ENCODE results near the gene ELF5.

Gene ELF5

GRCh38 chr11:34537636-34538035 is 24.0 kb upstream of the ELF5 start:
- Histone ChIP-seq H3K27ac (ENCODE audit: low read depth, low read length) (no peak overlapping the region), H3K4me1 (ENCODE audit: insufficient read depth, low read length) (no peaks in the 10 kb centered on the region), H3K9me3 (ENCODE audit: insufficient read depth, low read depth, low read length) (no peaks in the 10 kb centered on the region), H3K9ac (ENCODE audit: low read depth, low read length) (no peak overlapping the region), H3K4me3 (ENCODE audit: low read length) (no peak overlapping the region), H3K27me3 (ENCODE audit: insufficient read depth, low read length) (no peaks in the 10 kb centered on the region), H3K36me3 (ENCODE audit: insufficient read depth, low read length) (no peaks in the 10 kb centered on the region)
- WGBS = 87% methylated on average over 1 of the region's 1 CpG

GRCh38 chr11:34536056-34536455 is 22.5 kb upstream of the ELF5 start:
- no peaks in the 10 kb centered on the region for H3K4me1 ChIP-seq (ENCODE audit: insufficient read depth, low read length)

GRCh38 chr11:34534826-34535225 is 21.2 kb upstream of the ELF5 start:
- 97% methylated on average over 3 of the region's 3 CpGs for WGBS
- no peak overlapping the region for H3K4me3 ChIP-seq (ENCODE audit: low read length)
- H3K27ac ChIP-seq (ENCODE audit: low read depth, low read length) = no peak overlapping the region
- H3K9ac ChIP-seq (ENCODE audit: low read depth, low read length) = no peak overlapping the region
- no peaks in the 10 kb centered on the region for H3K36me3 ChIP-seq (ENCODE audit: insufficient read depth, low read length)
- no peaks in the 10 kb centered on the region for H3K27me3 ChIP-seq (ENCODE audit: insufficient read depth, low read length)
- no peaks in the 10 kb centered on the region for H3K9me3 ChIP-seq (ENCODE audit: insufficient read depth, low read depth, low read length)
- H3K4me1 ChIP-seq (ENCODE audit: insufficient read depth, low read length) = no peaks in the 10 kb centered on the region

More at GRCh38 chr11:34536056-34536455, 22.5 kb upstream of the ELF5 start:
- no peaks in the 10 kb centered on the region for H3K27me3 ChIP-seq (ENCODE audit: insufficient read depth, low read length)
- no peaks in the 10 kb centered on the region for H3K9me3 ChIP-seq (ENCODE audit: insufficient read depth, low read depth, low read length)
- no peak overlapping the region for H3K9ac ChIP-seq (ENCODE audit: low read depth, low read length)
- H3K36me3 ChIP-seq (ENCODE audit: insufficient read depth, low read length) = no peaks in the 10 kb centered on the region
- H3K4me3 ChIP-seq (ENCODE audit: low read length) = no peak overlapping the region
- H3K27ac ChIP-seq (ENCODE audit: low read depth, low read length) = no peak overlapping the region

GRCh38 chr11:34531663-34532062 is 18.1 kb upstream of the ELF5 start:
- Histone ChIP-seq H3K9me3 (ENCODE audit: insufficient read depth, low read depth, low read length) (no peaks in the 10 kb centered on the region), H3K36me3 (ENCODE audit: insufficient read depth, low read length) (no peaks in the 10 kb centered on the region)
- 100% methylated on average over 1 of the region's 1 CpG for WGBS

GRCh38 chr11:34530545-34531234 is 17.1 kb upstream of the ELF5 start:
- Histone ChIP-seq H3K27me3 (ENCODE audit: insufficient read depth, low read length) (no peaks in the 10 kb centered on the region), H3K9ac (ENCODE audit: low read depth, low read length) (no peak overlapping the region), H3K9me3 (ENCODE audit: insufficient read depth, low read depth, low read length) (no peaks in the 10 kb centered on the region), H3K36me3 (ENCODE audit: insufficient read depth, low read length) (no peaks in the 10 kb centered on the region), H3K27ac (ENCODE audit: low read depth, low read length) (no peak overlapping the region), H3K4me1 (ENCODE audit: insufficient read depth, low read length) (no peaks in the 10 kb centered on the region), H3K4me3 (ENCODE audit: low read length) (no peak overlapping the region)
- 83% methylated on average over 3 of the region's 3 CpGs for WGBS

More at GRCh38 chr11:34531663-34532062, 18.1 kb upstream of the ELF5 start:
- Histone ChIP-seq H3K27ac (ENCODE audit: low read depth, low read length) (no peak overlapping the region), H3K9ac (ENCODE audit: low read depth, low read length) (no peak overlapping the region), H3K4me1 (ENCODE audit: insufficient read depth, low read length) (no peaks in the 10 kb centered on the region), H3K27me3 (ENCODE audit: insufficient read depth, low read length) (no peaks in the 10 kb centered on the region), H3K4me3 (ENCODE audit: low read length) (no peak overlapping the region)

- Histone ChIP-seq H3K9me3 (ENCODE audit: insufficient read depth, low read depth, low read length) (no peaks in the 10 kb centered on the region), H3K27me3 (ENCODE audit: insufficient read depth, low read length) (no peaks in the 10 kb centered on the region), H3K36me3 (ENCODE audit: insufficient read depth, low read length) (no peaks in the 10 kb centered on the region), H3K27ac (ENCODE audit: low read depth, low read length) (no peak overlapping the region), H3K4me1 (ENCODE audit: insufficient read depth, low read length) (no peaks in the 10 kb centered on the region), H3K4me3 (ENCODE audit: low read length) (no peak overlapping the region), H3K9ac (ENCODE audit: low read depth, low read length) (no peak overlapping the region)
- 87% methylated on average over 1 of the region's 1 CpG for WGBS
Measured at GRCh38 chr11:34529643-34530042, 16.0 kb upstream of the ELF5 start.

- Histone ChIP-seq H3K27ac (ENCODE audit: low read depth, low read length) (no peak overlapping the region), H3K4me3 (ENCODE audit: low read length) (no peak overlapping the region), H3K27me3 (ENCODE audit: insufficient read depth, low read length) (no peaks in the 10 kb centered on the region), H3K36me3 (ENCODE audit: insufficient read depth, low read length) (no peaks in the 10 kb centered on the region), H3K9me3 (ENCODE audit: insufficient read depth, low read depth, low read length) (no peaks in the 10 kb centered on the region), H3K4me1 (ENCODE audit: insufficient read depth, low read length) (no peaks in the 10 kb centered on the region), H3K9ac (ENCODE audit: low read depth, low read length) (no peak overlapping the region)
- 95% methylated on average over 2 of the region's 2 CpGs for WGBS
Measured at GRCh38 chr11:34528072-34528471, 14.5 kb upstream of the ELF5 start.

- Histone ChIP-seq H3K4me3 (ENCODE audit: low read length) (no peak overlapping the region), H3K9me3 (ENCODE audit: insufficient read depth, low read depth, low read length) (no peaks in the 10 kb centered on the region), H3K4me1 (ENCODE audit: insufficient read depth, low read length) (no peaks in the 10 kb centered on the region), H3K27me3 (ENCODE audit: insufficient read depth, low read length) (no peaks in the 10 kb centered on the region), H3K36me3 (ENCODE audit: insufficient read depth, low read length) (no peaks in the 10 kb centered on the region), H3K9ac (ENCODE audit: low read depth, low read length) (no peak overlapping the region), H3K27ac (ENCODE audit: low read depth, low read length) (no peak overlapping the region)
- 92% methylated on average over 8 of the region's 9 CpGs for WGBS
Measured at GRCh38 chr11:34525888-34526657, 12.5 kb upstream of the ELF5 start.

GRCh38 chr11:34525098-34525497 is 11.5 kb upstream of the ELF5 start:
- Histone ChIP-seq H3K27me3 (ENCODE audit: insufficient read depth, low read length) (no peaks in the 10 kb centered on the region), H3K36me3 (ENCODE audit: insufficient read depth, low read length) (no peaks in the 10 kb centered on the region), H3K9ac (ENCODE audit: low read depth, low read length) (no peak overlapping the region), H3K27ac (ENCODE audit: low read depth, low read length) (no peak overlapping the region), H3K4me1 (ENCODE audit: insufficient read depth, low read length) (no peaks in the 10 kb centered on the region), H3K4me3 (ENCODE audit: low read length) (no peak overlapping the region), H3K9me3 (ENCODE audit: insufficient read depth, low read depth, low read length) (no peaks in the 10 kb centered on the region)
- WGBS = 89% methylated on average over 4 of the region's 4 CpGs

- H3K4me1 ChIP-seq (ENCODE audit: insufficient read depth, low read length) = no peaks in the 10 kb centered on the region
- no peak overlapping the region for H3K27ac ChIP-seq (ENCODE audit: low read depth, low read length)
- WGBS = 88% methylated on average over 12 of the region's 12 CpGs
Measured at GRCh38 chr11:34524696-34525095, 11.1 kb upstream of the ELF5 start.

GRCh38 chr11:34523053-34523452 is 9.5 kb upstream of the ELF5 start:
- Histone ChIP-seq H3K27ac (ENCODE audit: low read depth, low read length) (no peak overlapping the region), H3K27me3 (ENCODE audit: insufficient read depth, low read length) (no peaks in the 10 kb centered on the region), H3K9me3 (ENCODE audit: insufficient read depth, low read depth, low read length) (no peaks in the 10 kb centered on the region), H3K4me3 (ENCODE audit: low read length) (no peak overlapping the region), H3K9ac (ENCODE audit: low read depth, low read length) (no peak overlapping the region), H3K36me3 (ENCODE audit: insufficient read depth, low read length) (no peaks in the 10 kb centered on the region), H3K4me1 (ENCODE audit: insufficient read depth, low read length) (no peaks in the 10 kb centered on the region)
- 85% methylated on average over 3 of the region's 3 CpGs for WGBS

More at GRCh38 chr11:34524696-34525095, 11.1 kb upstream of the ELF5 start:
- Histone ChIP-seq H3K9me3 (ENCODE audit: insufficient read depth, low read depth, low read length) (no peaks in the 10 kb centered on the region), H3K4me3 (ENCODE audit: low read length) (no peak overlapping the region), H3K27me3 (ENCODE audit: insufficient read depth, low read length) (no peaks in the 10 kb centered on the region), H3K9ac (ENCODE audit: low read depth, low read length) (no peak overlapping the region), H3K36me3 (ENCODE audit: insufficient read depth, low read length) (no peaks in the 10 kb centered on the region)
